GM12878 (cell line): ENCODE data around the gene PSME3. TPM values are rescaled to one million over a fixed set of nuclear protein-coding genes. Genes with fewer than 3 reads are reported as not detected.

Source experiments
- ATAC-seq: fragments of 200-7000 bp; cut with Tn5 transposase; 3 replicates; pipeline ENCODE4 v1.9.1; 2020; ENCODE audit warnings: mild to moderate bottlenecking, moderate library complexity
- BruUV-seq: library from RNA; stranded (reverse); fragments of 400-500 nt; replicated peaks from 2 replicates; lab custom pipeline; 2021; lab: Mats Ljungman, UMichigan
- CTCF ChIA-PET: fragments of 300-600 bp; sonication (Branson Sonifier 250); formaldehyde crosslinking; extraction: SDS; loops from one replicate; lab custom pipeline; 2021; ENCODE audit warnings: inconsistent platforms; lab: Yijun Ruan, JAX
- POLR2A ChIA-PET: fragments of 350-600 bp; formaldehyde crosslinking; extraction: SDS; loops from one replicate; lab custom pipeline; 2021; ENCODE audit warnings: inconsistent platforms; lab: Charles Lee
- RAD21 ChIA-PET: fragments of 300-600 bp; sonication (Branson Sonifier 250); formaldehyde crosslinking; loops from one replicate; lab custom pipeline; 2023; ENCODE audit warnings: antibody characterized with exemption; ENCODE audit not compliant: unreplicated experiment; lab: Charles Lee
- SMC1A ChIA-PET: fragments of 300-600 bp; sonication (Branson Sonifier 250); formaldehyde crosslinking; loops from one replicate; lab custom pipeline; 2023; ENCODE audit not compliant: unreplicated experiment, uncharacterized antibody; lab: Charles Lee
- DNase-seq: peaks from one replicate; pipeline ENCODE4 v3.0.0-alpha.2; 2011; ENCODE audit warnings: low read depth, low spot score
- FAIRE-seq: peaks from 3 replicates; lab custom pipeline; 2011; peaks lifted over from hg19 to GRCh38; lab: Jason Lieb, UNC
- H2AFZ ChIP-seq: 2 replicates; pipeline ENCODE4 v1.6.0; 2011; ENCODE audit warnings: low read depth, low read length, control low read depth; ENCODE audit not compliant: control insufficient read depth
- H3K27ac ChIP-seq: 2 replicates; pipeline ENCODE4 v1.5.1; 2011; ENCODE audit warnings: control low read depth; ENCODE audit not compliant: control insufficient read depth, insufficient read depth
- H3K27me3 ChIP-seq, 2 experiments: replicated peaks in 1 of 2; 2 replicates each; pipeline versions ENCODE4 v1.6.0 to v1.6.1; 2011; ENCODE audit warnings: low read length in 1 of 2; ENCODE audit not compliant: control insufficient read depth in 2 of 2, insufficient read depth in 2 of 2
- H3K36me3 ChIP-seq, 2 experiments: 2 replicates each; pipeline ENCODE4 v1.5.1; 2011; ENCODE audit warnings: low read length in 1 of 2; ENCODE audit not compliant: control insufficient read depth in 2 of 2, insufficient read depth in 2 of 2
- H3K4me1 ChIP-seq: 2 replicates; pipeline ENCODE4 v1.6.1; 2011; ENCODE audit warnings: mild to moderate bottlenecking, low read length, moderate library complexity, mixed read lengths; ENCODE audit not compliant: control insufficient read depth, insufficient read depth
- H3K4me2 ChIP-seq: 2 replicates; pipeline ENCODE4 v1.6.0; 2011; ENCODE audit warnings: control low read depth; ENCODE audit not compliant: control insufficient read depth, insufficient read depth
- H3K4me3 ChIP-seq: fragments of 200-600 bp; sonication (generic); 2 replicates; pipeline ENCODE4 v1.5.1; 2016
- H3K79me2 ChIP-seq: 2 replicates; pipeline ENCODE4 v1.6.0; 2011; ENCODE audit warnings: low read length; ENCODE audit not compliant: control insufficient read depth, insufficient read depth
- H3K9ac ChIP-seq: 2 replicates; pipeline ENCODE4 v1.8.0; 2011; ENCODE audit warnings: low read length, control low read depth, mixed read lengths; ENCODE audit not compliant: control insufficient read depth, insufficient read depth
- H3K9me3 ChIP-seq: replicated peaks from 3 replicates; pipeline ENCODE4 v1.5.1; 2011; ENCODE audit warnings: mild to moderate bottlenecking, low read length; ENCODE audit not compliant: control insufficient read depth, insufficient read depth
- H4K20me1 ChIP-seq: 2 replicates; pipeline ENCODE4 v1.6.0; 2011; ENCODE audit not compliant: control insufficient read depth, insufficient read depth
- CBX3 ChIP-seq: fragments of 200-600 bp; sonication (generic); IDR thresholded peaks from 2 replicates; pipeline ENCODE4 v1.6.1; 2016; ENCODE audit warnings: low read depth, borderline replicate concordance
- CBX5 ChIP-seq: sonication (generic); IDR thresholded peaks from 2 replicates; pipeline ENCODE4 v1.6.1; 2016; ENCODE audit warnings: low read depth, moderate library complexity, mild to moderate bottlenecking, inconsistent platforms
- EGR1 ChIP-seq, 2 experiments: IDR thresholded peaks; 1 replicate in 1 of 2; 2 replicates in 1 of 2; pipeline ENCODE4 v1.6.1; 2011 to 2012; ENCODE audit warnings: low read depth in 2 of 2, low read length in 2 of 2, borderline replicate concordance in 1 of 2, mild to moderate bottlenecking in 1 of 2, moderate library complexity in 1 of 2
- EZH2 ChIP-seq: IDR thresholded peaks from 2 replicates; pipeline ENCODE4 v1.6.1; 2012; ENCODE audit warnings: low read depth, mild to moderate bottlenecking, control low read depth, inconsistent platforms, low read length, borderline replicate concordance; ENCODE audit not compliant: control insufficient read depth
- HCFC1 ChIP-seq: fragments of 150-350 bp; IDR thresholded peaks from 2 replicates; pipeline ENCODE4 v1.6.1; 2014; ENCODE audit warnings: low read length
- HSF1 ChIP-seq: fragments of 150-350 bp; IDR thresholded peaks from 2 replicates; pipeline ENCODE4 v1.6.1; 2014; ENCODE audit warnings: mild to moderate bottlenecking, low read depth, low read length
- MAX ChIP-seq: IDR thresholded peaks from 2 replicates; pipeline ENCODE4 v1.6.1; 2012; ENCODE audit warnings: low read depth, low read length, improper control_type of control experiment
- MEF2B ChIP-seq: fragments of 450-650 bp; IDR thresholded peaks from 2 replicates; pipeline ENCODE4 v1.6.1; 2018; ENCODE audit warnings: mild to moderate bottlenecking, moderate library complexity; ENCODE audit not compliant: partially characterized antibody, poor library complexity, severe bottlenecking
- MTA3 ChIP-seq: IDR thresholded peaks from 2 replicates; pipeline ENCODE4 v1.6.1; 2012; ENCODE audit warnings: low read length, inconsistent platforms, borderline replicate concordance
- NFYB ChIP-seq: IDR thresholded peaks from 2 replicates; pipeline ENCODE4 v1.6.1; 2011; ENCODE audit warnings: low read depth, mild to moderate bottlenecking, low read length, improper control_type of control experiment, moderate library complexity; ENCODE audit not compliant: insufficient read depth
- NR2C2 ChIP-seq: IDR thresholded peaks from 2 replicates; pipeline ENCODE4 v1.6.1; 2011; ENCODE audit warnings: borderline replicate concordance, low read depth; ENCODE audit not compliant: control insufficient read depth, insufficient read length
- PKNOX1 ChIP-seq: fragments of 450-650 bp; IDR thresholded peaks from 2 replicates; pipeline ENCODE4 v1.6.1; 2016; ENCODE audit warnings: mild to moderate bottlenecking
- PML ChIP-seq: IDR thresholded peaks from 2 replicates; pipeline ENCODE4 v1.6.1; 2012; ENCODE audit warnings: low read length, inconsistent platforms
- SMAD1 ChIP-seq: fragments of 450-650 bp; IDR thresholded peaks from 2 replicates; pipeline ENCODE4 v1.6.1; 2018; ENCODE audit warnings: mild to moderate bottlenecking, low read depth; ENCODE audit not compliant: partially characterized antibody
- SREBF2 ChIP-seq: IDR thresholded peaks from 2 replicates; pipeline ENCODE4 v1.6.1; 2012; ENCODE audit warnings: mild to moderate bottlenecking, low read length
- STAT3 ChIP-seq: IDR thresholded peaks from 2 replicates; pipeline ENCODE4 v1.6.1; 2011; ENCODE audit warnings: low read depth, low read length, improper control_type of control experiment
- ZNF24 ChIP-seq: fragments of 450-650 bp; IDR thresholded peaks from 2 replicates; pipeline ENCODE4 v1.6.1; 2017; ENCODE audit warnings: antibody characterized with exemption, mild to moderate bottlenecking
- ZNF592 ChIP-seq: fragments of 450-650 bp; IDR thresholded peaks from 2 replicates; pipeline ENCODE4 v1.6.1; 2017; ENCODE audit warnings: mild to moderate bottlenecking, moderate library complexity
- WGBS: methylation state at CpG from one replicate; pipeline ENCODE4 v1.1.6; 2016; ENCODE audit warnings: low lambda C conversion rate; ENCODE audit not compliant: insufficient replicate concordance, insufficient coverage; ENCODE audit errors: missing lambda C conversion rate; 5-methylcytosine and 5-hydroxymethylcytosine counted together
- in situ Hi-C: fragments of 300-500 bp; cut with MboI; formaldehyde crosslinking; loops from 9 replicates; pipeline ENCODE4 v1.14.3; 2018; ENCODE audit warnings: mixed read lengths
- intact Hi-C: fragments of 100-400 bp; cut with micrococcal nuclease; formaldehyde crosslinking; loops from one replicate; pipeline ENCODE4 v1.14.2; 2022; ENCODE audit not compliant: unreplicated experiment
- polyA plus RNA-seq, 11 experiments: library from polyadenylated mRNA; depleted of rRNA in 4 of 11; unstranded in 6 of 11; stranded (reverse) in 5 of 11; fragments of >200 nt; fragmentation: Nextera tagmentation in 4 of 11; fragmentation: Illumina TruSeq in 1 of 11; extraction: Ambion mirVana in 4 of 11; extraction: Trizol in 1 of 11; gene quantifications; 1 replicate in 1 of 11; 2 replicates in 10 of 11; pipeline versions ENCODE4 v1.2.1 to v1.2.3, GENCODE V29; 2011 to 2016; ENCODE audit warnings: inconsistent platforms in 2 of 11, missing spikeins in 2 of 11, low read depth in 1 of 11
- total RNA-seq, 4 experiments: library from RNA; depleted of rRNA in 3 of 4; stranded (reverse); fragments of >200 nt in 3 of 4; fragmentation: Illumina TruSeq in 1 of 4; extraction: Trizol in 1 of 4; gene quantifications; 2 replicates each; pipeline versions ENCODE4 v1.2.1 to v1.2.3, GENCODE V29; 2013 to 2021

The PSME3 gene
- total and polyA plus RNA-seq, 10 of the 15 experiments (the other 5 are each of a cell fraction or from before 2014, with no cell fraction given) = 26.9 to 330 (median 137) TPM

GRCh38 chr17:42806249-42806648 lies 26.9 kb upstream of the PSME3 start:
- 100% methylated on average over 1 of the region's 1 CpG for WGBS
- TF ChIP-seq MEF2B = no peak
- TF ChIP-seq NFYB = no peak
- TF ChIP-seq MTA3 = no peak
- no peak for TF ChIP-seq NR2C2
- TF ChIP-seq ZNF592 = no peak
- no peak for TF ChIP-seq CBX5
- no peak for TF ChIP-seq HCFC1
- TF ChIP-seq CBX3 = no peak
- no peak for TF ChIP-seq EZH2
- no peak for TF ChIP-seq STAT3
- TF ChIP-seq HSF1 = no peak
- TF ChIP-seq MAX = no peak
- no peak for TF ChIP-seq SMAD1
- TF ChIP-seq EGR1 (IDR thresholded peaks at IDR 0.05; ENCODE audit: borderline replicate concordance in 1 of 2, low read depth in 2 of 2, low read length in 2 of 2) = no peak
- TF ChIP-seq SREBF2 = no peak
- TF ChIP-seq PKNOX1 = no peak
- no peak for TF ChIP-seq PML
- TF ChIP-seq ZNF24 = no peak
- Histone ChIP-seq H3K27ac (no peak overlapping the region), H4K20me1 (no peaks in the 10 kb centered on the region), H2AFZ (no peak overlapping the region), H3K4me2 (no peak overlapping the region), H3K27me3 (no peaks in the 10 kb centered on the region), H3K9me3 (no peaks in the 10 kb centered on the region), H3K9ac (no peak overlapping the region), H3K4me3 (no peak overlapping the region), H3K36me3 (peaks cover 0 to 9% of the 10 kb centered on the region in 2 experiments; a peak in 2 of 4 replicates), H3K4me1 (no peaks in the 10 kb centered on the region), H3K79me2 (no peaks in the 10 kb centered on the region)
- FAIRE-seq (no peak), ATAC-seq (no peak), DNase-seq (no peak)
- ChIA-PET RAD21 (interaction anchor here (1.3 kb wide), 1 partner anchor 43 kb away, joined by 3 read pairs; no protein-coding TSS in a partner anchor), SMC1A (no interaction called here), CTCF (interaction anchor here (1.0 to 1.7 kb wide), 3 partner anchors 13 to 18 kb away, joined by 3 to 5 read pairs (median 4); partner anchors contain the start of gene BECN1), POLR2A (interaction anchor here (0.7 kb wide), 2 partner anchors 32 to 139 kb away, joined by 3 to 4 read pairs; no protein-coding TSS in a partner anchor)
- intact Hi-C loops (no loop called here), in situ Hi-C loops (no loop called here)
- no TSS peak for BruUV-seq
